Uterus (tissue), 2 donors: ENCODE measurements around the gene HINT3.

Source experiments
- CTCF ChIP-seq, 4 experiments: fragments of 200-600 bp in 2 of 4; fragments of 450-650 bp in 2 of 4; sonication (generic) in 2 of 4; IDR thresholded peaks; one replicate each; pipeline ENCODE4 v1.5.1; 2016 to 2019; ENCODE audit warnings: antibody characterized with exemption in 4 of 4, mild to moderate bottlenecking in 2 of 4, moderate library complexity in 1 of 4
- POLR2A ChIP-seq, 2 donors: fragments of 450-650 bp; IDR thresholded peaks; one replicate each; pipeline ENCODE4 v1.6.1; 2016; ENCODE audit warnings: antibody characterized with exemption in 2 of 2, mild to moderate bottlenecking in 1 of 2, moderate library complexity in 1 of 2

GRCh38 chr6:125966569-125966968 is 10.0 kb downstream of the HINT3 start:
- TF ChIP-seq CTCF (IDR thresholded peaks at IDR 0.05) (no peak), POLR2A (IDR thresholded peaks at IDR 0.05) (no peak)
